Parathyroid adenoma (tissue), 2 donors: Measurements from ENCODE around the gene SLC33A1.

Experiments
- H2AFZ ChIP-seq: fragments of 300-600 bp; sonication (generic); one replicate; pipeline ENCODE4 v1.7.0; 2017; ENCODE audit warnings: antibody characterized with exemption, mild to moderate bottlenecking
- H3K27ac ChIP-seq: fragments of 300-600 bp; sonication (generic); one replicate; pipeline ENCODE4 v1.7.0; 2017
- H3K27me3 ChIP-seq: fragments of 300-600 bp; sonication (generic); one replicate; pipeline ENCODE4 v1.7.0; 2017; ENCODE audit warnings: low read length; ENCODE audit not compliant: control insufficient read depth, insufficient read depth
- H3K36me3 ChIP-seq: fragments of 300-600 bp; sonication (generic); one replicate; pipeline ENCODE4 v1.7.0; 2017; ENCODE audit warnings: low read length; ENCODE audit not compliant: control insufficient read depth, insufficient read depth
- H3K4me1 ChIP-seq: fragments of 300-600 bp; sonication (generic); one replicate; pipeline ENCODE4 v1.7.0; 2017; ENCODE audit warnings: control low read depth
- H3K4me2 ChIP-seq: fragments of 300-600 bp; sonication (generic); one replicate; pipeline ENCODE4 v1.7.0; 2017; ENCODE audit warnings: low read length
- H3K4me3 ChIP-seq: fragments of 300-600 bp; sonication (generic); one replicate; pipeline ENCODE4 v1.7.0; 2017; ENCODE audit warnings: low read depth, low read length
- H3K79me2 ChIP-seq: fragments of 300-600 bp; sonication (generic); one replicate; pipeline ENCODE4 v1.7.0; 2017; ENCODE audit warnings: control low read depth
- H3K9ac ChIP-seq: fragments of 300-600 bp; sonication (generic); one replicate; pipeline ENCODE4 v1.7.0; 2017; ENCODE audit warnings: mild to moderate bottlenecking
- H3K9me3 ChIP-seq: fragments of 300-600 bp; sonication (generic); one replicate; pipeline ENCODE4 v1.7.0; 2017; ENCODE audit warnings: low read length; ENCODE audit not compliant: control insufficient read depth
- CTCF ChIP-seq: fragments of 300-600 bp; sonication (generic); IDR thresholded peaks from one replicate; pipeline ENCODE4 v1.7.0; 2017; ENCODE audit warnings: antibody characterized with exemption, mild to moderate bottlenecking
- donor health status: primary hyperparathyroidism.

The SLC33A1 gene

GRCh38 chr3:155809181-155809580, 45.0 kb downstream of the SLC33A1 start:
- no peak overlapping the region for H2AFZ ChIP-seq
- no peaks in the 10 kb centered on the region for H3K79me2 ChIP-seq
- H3K4me3 ChIP-seq, result no peak overlapping the region
- no peaks in the 10 kb centered on the region for H3K27me3 ChIP-seq
- no peak overlapping the region for H3K4me2 ChIP-seq
- no peak overlapping the region for H3K9ac ChIP-seq
- no peak overlapping the region for H3K27ac ChIP-seq
- H3K4me1 ChIP-seq, result peaks cover 3% of the 10 kb centered on the region
- H3K9me3 ChIP-seq, result no peaks in the 10 kb centered on the region
- H3K36me3 ChIP-seq, result no peaks in the 10 kb centered on the region
- TF ChIP-seq CTCF, result no peak

- Histone ChIP-seq H3K27ac (no peak overlapping the region), H3K4me3 (no peak overlapping the region), H3K9me3 (no peaks in the 10 kb centered on the region), H3K79me2 (no peaks in the 10 kb centered on the region), H3K9ac (no peak overlapping the region), H3K4me2 (no peak overlapping the region), H2AFZ (no peak overlapping the region), H3K4me1 (peaks cover 3% of the 10 kb centered on the region), H3K36me3 (no peaks in the 10 kb centered on the region), H3K27me3 (no peaks in the 10 kb centered on the region)
- no peak for TF ChIP-seq CTCF
Measured at GRCh38 chr3:155807823-155808222, 46.4 kb downstream of the SLC33A1 start.

GRCh38 chr3:155805802-155806618, 48.2 kb downstream of the SLC33A1 start, which contains the start of gene C3orf33:
C3orf33 (minus strand) TSS chr3:155806278; CDS start chr3:155806252, 26 bp downstream.
- Histone ChIP-seq H2AFZ (peak within 1 kb of the TSS; percentile 99), H3K9me3 (no peaks in the 10 kb centered on the region), H3K79me2 (no peaks in the 10 kb centered on the region), H3K36me3 (no peaks in the 10 kb centered on the region), H3K4me2 (peak within 1 kb of the TSS; percentile 73), H3K4me1 (peaks cover 3% of the 10 kb centered on the region), H3K9ac (peak within 1 kb of the TSS; percentile 92), H3K27ac (peak within 1 kb of the TSS; percentile 71), H3K4me3 (peak within 1 kb of the TSS; percentile 69), H3K27me3 (no peaks in the 10 kb centered on the region)
- peak; percentile 95 for TF ChIP-seq CTCF

- no peaks in the 10 kb centered on the region for H3K9me3 ChIP-seq
- H3K79me2 ChIP-seq, result no peaks in the 10 kb centered on the region
- H3K4me3 ChIP-seq, result peak overlapping the region; percentile 69
- peak overlapping the region; percentile 73 for H3K4me2 ChIP-seq
- peak overlapping the region; percentile 99 for H2AFZ ChIP-seq
- H3K27ac ChIP-seq, result no peak overlapping the region
- peak overlapping the region; percentile 92 for H3K9ac ChIP-seq
- TF ChIP-seq CTCF, result no peak
- H3K4me1 ChIP-seq, result peaks cover 3% of the 10 kb centered on the region
- H3K36me3 ChIP-seq, result no peaks in the 10 kb centered on the region
- no peaks in the 10 kb centered on the region for H3K27me3 ChIP-seq
Measured at GRCh38 chr3:155805204-155805801, 48.9 kb downstream of the SLC33A1 start.
